ENCODE measurements around the gene IVD. TPM values are rescaled to one million over a fixed set of nuclear protein-coding genes. Genes with fewer than 3 reads are reported as not detected.

IVD gene
- total RNA-seq, 2 experiments from 2014 or later = 92.4 to 95.2 TPM

GRCh38 chr15:40439960-40440742 lies 34.6 kb downstream of the IVD start:
- H3K27ac Mint-ChIP-seq = peak overlapping the region; percentile 80
- H3K27me3 Mint-ChIP-seq = peaks cover 53% of the 10 kb centered on the region
- ATAC-seq (ENCODE audit: low read depth) = no peak
- peaks cover 3% of the 10 kb centered on the region for H3K36me3 Mint-ChIP-seq
- H3K4me1 Mint-ChIP-seq = peaks cover 33% of the 10 kb centered on the region
- peak overlapping the region; percentile 92 for H3K4me3 Mint-ChIP-seq
- POLR2A ChIA-PET = interaction anchor here (1.1 to 4.9 kb wide), 5 partner anchors 12 to 133 kb away, joined by 3 to 72 read pairs (median 5); partner anchors contain the start of genes CHST14 and INAFM2
- no peaks in the 10 kb centered on the region for H3K9me3 Mint-ChIP-seq
- peak; percentile 55 for DNase-seq

GRCh38 chr15:40440743-40441564 lies 35.4 kb downstream of the IVD start, which contains the start of gene BAHD1:
TSS of gene BAHD1 (plus strand) at chr15:40440953. CDS start at chr15:40458465, 17,512 bp downstream.
- ATAC-seq (ENCODE audit: low read depth) (peak; percentile 90), DNase-seq (peak; percentile 95)
- Mint-ChIP-seq H3K27me3 (peaks cover 46% of the 10 kb centered on the region), H3K9me3 (no peaks in the 10 kb centered on the region), H3K4me1 (peaks cover 33% of the 10 kb centered on the region), H3K27ac (peak within 1 kb of the TSS; percentile 80), H3K4me3 (peak within 1 kb of the TSS; percentile 92), H3K36me3 (peaks cover 3% of the 10 kb centered on the region)
- POLR2A ChIA-PET = interaction anchor here (1.1 to 4.9 kb wide), 5 partner anchors 12 to 134 kb away, joined by 3 to 72 read pairs (median 5); partner anchors contain the start of genes CHST14 and INAFM2

- peaks cover 32% of the 10 kb centered on the region for H3K4me1 Mint-ChIP-seq
- peaks cover 3% of the 10 kb centered on the region for H3K36me3 Mint-ChIP-seq
- H3K27ac Mint-ChIP-seq = peak overlapping the region; percentile 70
- ATAC-seq (ENCODE audit: low read depth) (no peak), DNase-seq (peak; percentile 57)
- POLR2A ChIA-PET = interaction anchor here (0.8 to 4.9 kb wide), 5 partner anchors 11 to 148 kb away, joined by 3 to 72 read pairs (median 3); partner anchors contain the start of gene INAFM2
- H3K27me3 Mint-ChIP-seq = peaks cover 39% of the 10 kb centered on the region
- peak overlapping the region; percentile 88 for H3K4me3 Mint-ChIP-seq
- no peaks in the 10 kb centered on the region for H3K9me3 Mint-ChIP-seq
Measured at GRCh38 chr15:40441565-40442531, 36.3 kb downstream of the IVD start.

- Mint-ChIP-seq H3K4me3 (peak overlapping the region; percentile 17), H3K4me1 (peaks cover 32% of the 10 kb centered on the region), H3K9me3 (no peaks in the 10 kb centered on the region), H3K27me3 (peaks cover 25% of the 10 kb centered on the region), H3K27ac (no peak overlapping the region), H3K36me3 (peaks cover 3% of the 10 kb centered on the region)
- DNase-seq (no peak), ATAC-seq (ENCODE audit: low read depth) (no peak)
- POLR2A ChIA-PET = interaction anchor here (0.5 to 4.9 kb wide), 3 partner anchors 9 to 118 kb away, joined by 3 to 72 read pairs (median 3); no protein-coding TSS in a partner anchor
Measured at GRCh38 chr15:40443255-40443654, 37.7 kb downstream of the IVD start.

- peaks cover 19% of the 10 kb centered on the region for H3K27me3 Mint-ChIP-seq
- peak overlapping the region; percentile 17 for H3K4me3 Mint-ChIP-seq
- H3K36me3 Mint-ChIP-seq = peaks cover 3% of the 10 kb centered on the region
- no peak for DNase-seq
- ATAC-seq (ENCODE audit: low read depth) = no peak
- peaks cover 32% of the 10 kb centered on the region for H3K4me1 Mint-ChIP-seq
- no peak overlapping the region for H3K27ac Mint-ChIP-seq
- POLR2A ChIA-PET = interaction anchor here (4.9 kb wide), 1 partner anchor 9 kb away, joined by 72 read pairs; no protein-coding TSS in a partner anchor
- H3K9me3 Mint-ChIP-seq = no peaks in the 10 kb centered on the region
Measured at GRCh38 chr15:40443846-40444245, 38.3 kb downstream of the IVD start.

DNA sequence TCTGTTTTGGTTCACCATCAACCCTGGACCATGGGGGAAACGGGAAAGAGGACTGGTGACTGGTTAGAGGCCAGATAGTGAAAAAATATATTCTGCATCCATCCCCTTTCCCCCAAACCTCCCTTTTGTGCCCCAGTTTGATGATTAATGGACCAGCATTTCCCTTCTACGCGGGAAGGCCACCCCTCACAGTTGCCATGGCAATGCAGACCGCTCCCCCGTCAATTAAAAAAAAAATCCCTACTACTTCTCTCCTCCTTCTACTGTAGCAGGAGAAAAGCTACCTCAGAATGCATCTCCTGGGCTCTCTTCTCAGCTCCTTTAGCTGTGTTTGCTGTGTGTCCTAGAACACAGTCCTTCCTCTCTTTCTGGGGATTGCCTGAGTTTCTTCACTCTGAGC lies 39.1 kb downstream of the IVD start:
- no peaks in the 10 kb centered on the region for H3K9me3 Mint-ChIP-seq
- H3K4me1 Mint-ChIP-seq = peaks cover 34% of the 10 kb centered on the region
- peaks cover 5% of the 10 kb centered on the region for H3K36me3 Mint-ChIP-seq
- DNase-seq (no peak), ATAC-seq (ENCODE audit: low read depth) (no peak)
- no peak overlapping the region for H3K27ac Mint-ChIP-seq
- POLR2A ChIA-PET = interaction anchor here (0.6 kb wide), 1 partner anchor 129 kb away, joined by 3 read pairs; no protein-coding TSS in a partner anchor
- H3K27me3 Mint-ChIP-seq = peaks cover 11% of the 10 kb centered on the region
- H3K4me3 Mint-ChIP-seq = no peak overlapping the region

DNA sequence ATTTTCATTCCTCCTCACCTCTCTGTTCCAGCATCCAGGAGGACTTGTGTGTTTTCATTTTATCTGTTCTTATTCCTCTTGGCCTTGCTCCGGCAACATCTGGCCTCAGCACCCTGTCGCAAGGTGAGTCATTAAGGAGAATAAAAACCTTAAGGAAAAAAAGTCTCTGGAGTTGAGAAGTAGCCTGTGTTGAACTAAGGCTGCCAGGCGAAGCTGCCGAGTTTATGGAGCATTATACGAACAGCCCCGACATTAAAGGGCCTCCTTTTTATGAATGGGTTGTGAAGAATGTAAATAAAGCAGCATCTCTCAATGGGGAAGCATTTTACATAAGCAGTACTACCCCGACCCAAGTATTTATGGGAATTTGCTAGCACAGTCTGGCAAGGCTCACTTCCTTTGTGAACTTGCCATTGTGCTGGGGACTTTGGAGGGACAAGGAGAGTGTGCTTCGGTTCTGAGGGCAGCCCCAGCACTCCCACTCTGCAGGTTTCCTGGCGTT lies 39.9 kb downstream of the IVD start:
- Mint-ChIP-seq H3K4me3 (no peak overlapping the region), H3K27ac (no peak overlapping the region), H3K36me3 (peaks cover 5% of the 10 kb centered on the region), H3K27me3 (peaks cover 5% of the 10 kb centered on the region), H3K9me3 (no peaks in the 10 kb centered on the region), H3K4me1 (peaks cover 35% of the 10 kb centered on the region)
- POLR2A ChIA-PET = interaction anchor here (0.6 kb wide), 1 partner anchor 977 kb away, joined by 3 read pairs; no protein-coding TSS in a partner anchor
- ATAC-seq (ENCODE audit: low read depth) = no peak
- no peak for DNase-seq

DNA sequence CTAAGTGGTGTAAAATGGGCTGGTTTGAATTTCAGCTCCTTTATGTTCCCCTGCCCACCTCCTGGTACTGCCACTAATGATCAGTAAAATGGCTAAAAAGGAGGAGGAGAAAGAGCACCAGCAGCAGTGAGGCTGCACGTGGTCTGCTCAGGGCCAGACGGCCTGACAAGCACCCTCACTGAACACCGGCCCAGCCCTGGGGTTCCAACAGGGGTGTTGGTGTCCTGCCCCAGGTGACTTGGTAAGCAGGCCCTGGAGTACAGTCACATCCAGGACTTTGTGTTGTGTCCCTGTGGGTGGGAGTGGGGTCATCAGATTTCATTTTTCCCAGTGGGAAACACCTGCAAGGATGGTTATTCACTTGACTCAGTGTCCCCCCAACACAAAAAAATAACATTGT lies 40.5 kb downstream of the IVD start:
- no peak for ATAC-seq (ENCODE audit: low read depth)
- Mint-ChIP-seq H3K27me3 (peaks cover 5% of the 10 kb centered on the region), H3K36me3 (peaks cover 5% of the 10 kb centered on the region), H3K4me3 (no peak overlapping the region), H3K27ac (no peak overlapping the region), H3K4me1 (peaks cover 38% of the 10 kb centered on the region), H3K9me3 (no peaks in the 10 kb centered on the region)
- no peak for DNase-seq
- POLR2A ChIA-PET = interaction anchor here (0.6 kb wide), 1 partner anchor 976 kb away, joined by 3 read pairs; no protein-coding TSS in a partner anchor

DNA sequence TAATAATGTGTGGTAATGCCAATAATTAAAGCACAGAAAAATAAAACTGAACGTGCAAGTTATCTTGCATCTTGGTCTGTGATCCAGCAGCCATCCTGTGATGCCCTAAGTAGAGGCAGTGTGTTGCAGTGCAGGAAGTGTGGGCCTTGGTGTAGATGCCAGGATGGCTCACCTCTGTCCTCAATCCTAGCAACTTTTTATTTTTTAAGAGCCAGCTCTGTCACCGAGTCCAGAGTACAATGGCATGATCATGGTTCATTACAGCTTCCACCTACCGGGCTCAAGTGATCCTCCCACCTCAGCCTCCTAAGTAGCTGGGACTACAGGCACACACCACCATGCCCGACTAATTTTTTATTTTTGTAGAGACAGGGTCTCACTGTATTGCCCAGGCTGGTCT lies 42.8 kb downstream of the IVD start:
- no peaks in the 10 kb centered on the region for H3K27me3 Mint-ChIP-seq
- no peak overlapping the region for H3K4me3 Mint-ChIP-seq
- DNase-seq (no peak), ATAC-seq (ENCODE audit: low read depth) (no peak)
- H3K4me1 Mint-ChIP-seq = peaks cover 50% of the 10 kb centered on the region
- H3K36me3 Mint-ChIP-seq = peaks cover 2% of the 10 kb centered on the region
- POLR2A ChIA-PET = no interaction called here
- no peak overlapping the region for H3K27ac Mint-ChIP-seq
- no peaks in the 10 kb centered on the region for H3K9me3 Mint-ChIP-seq

DNA sequence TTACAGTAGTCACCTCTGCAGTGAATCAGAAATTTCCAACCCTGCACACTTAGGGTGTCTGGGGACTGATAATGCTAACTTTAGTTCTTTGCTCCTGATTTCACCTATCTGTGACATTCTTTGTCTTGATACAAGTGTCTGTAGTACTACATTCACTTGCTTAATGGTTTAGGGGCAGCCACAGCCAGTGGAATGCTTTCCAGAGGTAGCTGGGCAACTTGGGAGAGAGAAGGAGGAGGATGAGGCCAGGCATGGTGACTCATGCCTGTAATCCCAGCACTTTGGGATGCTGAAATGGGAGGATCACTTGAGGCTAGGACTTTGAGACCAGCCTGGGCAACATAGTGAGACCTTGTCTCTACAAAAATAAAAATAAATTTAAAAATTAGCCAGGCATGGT lies 43.7 kb downstream of the IVD start:
- no peaks in the 10 kb centered on the region for H3K27me3 Mint-ChIP-seq
- H3K27ac Mint-ChIP-seq = peak overlapping the region; percentile 3
- DNase-seq (no peak), ATAC-seq (ENCODE audit: low read depth) (no peak)
- peaks cover 51% of the 10 kb centered on the region for H3K4me1 Mint-ChIP-seq
- H3K9me3 Mint-ChIP-seq = no peaks in the 10 kb centered on the region
- H3K4me3 Mint-ChIP-seq = no peak overlapping the region
- peaks cover 2% of the 10 kb centered on the region for H3K36me3 Mint-ChIP-seq
- POLR2A ChIA-PET = interaction anchor here (0.6 kb wide), 1 partner anchor 50 kb away, joined by 3 read pairs; no protein-coding TSS in a partner anchor

GRCh38 chr15:40450047-40450446 lies 44.5 kb downstream of the IVD start:
- DNase-seq (no peak), ATAC-seq (ENCODE audit: low read depth) (no peak)
- H3K4me3 Mint-ChIP-seq = no peak overlapping the region
- H3K27me3 Mint-ChIP-seq = no peaks in the 10 kb centered on the region
- POLR2A ChIA-PET = interaction anchor here (1.5 to 6.1 kb wide), 2 partner anchors 9 to 245 kb away, joined by 3 to 72 read pairs; partner anchors contain the start of genes BAHD1 and RAD51
- H3K9me3 Mint-ChIP-seq = no peaks in the 10 kb centered on the region
- H3K36me3 Mint-ChIP-seq = peaks cover 2% of the 10 kb centered on the region
- H3K4me1 Mint-ChIP-seq = peaks cover 58% of the 10 kb centered on the region
- H3K27ac Mint-ChIP-seq = no peak overlapping the region
